HG02938 (cell line): ENCODE data around the gene TOP1.

Experiments used
- ATAC-seq: cut with Tn5 transposase; IDR thresholded peaks from one replicate; pipeline ENCODE4 v1.9.1; 2021; ENCODE audit warnings: mild to moderate bottlenecking, moderate library complexity; ENCODE audit not compliant: unreplicated experiment

TOP1 gene

GRCh38 chr20:41163821-41164220 is 135.2 kb downstream of the TOP1 start:
- ATAC-seq, result no peak

GRCh38 chr20:41165001-41165882 is 136.6 kb downstream of the TOP1 start:
- no peak for ATAC-seq

GRCh38 chr20:41166201-41167117 is 137.8 kb downstream of the TOP1 start:
- no peak for ATAC-seq

GRCh38 chr20:41167118-41167470 is 138.5 kb downstream of the TOP1 start:
- ATAC-seq, result no peak

GRCh38 chr20:41167481-41168253 is 139.0 kb downstream of the TOP1 start:
- ATAC-seq, result no peak

- no peak for ATAC-seq
Measured at GRCh38 chr20:41168281-41169161, 139.9 kb downstream of the TOP1 start.

- no peak for ATAC-seq
Measured at GRCh38 chr20:41169162-41169690, 140.6 kb downstream of the TOP1 start.

GRCh38 chr20:41169791-41170351 is 141.2 kb downstream of the TOP1 start:
- no peak for ATAC-seq

- ATAC-seq, result no peak
Measured at GRCh38 chr20:41170386-41171105, 141.9 kb downstream of the TOP1 start.

- no peak for ATAC-seq
Measured at GRCh38 chr20:41171736-41172295, 143.2 kb downstream of the TOP1 start.

GRCh38 chr20:41172296-41173140 is 143.9 kb downstream of the TOP1 start:
- ATAC-seq, result peak; percentile 22

- peak; percentile 58 for ATAC-seq
Measured at GRCh38 chr20:41173161-41173721, 144.6 kb downstream of the TOP1 start.

GRCh38 chr20:41173791-41174341 is 145.2 kb downstream of the TOP1 start:
- ATAC-seq, result no peak
